HG03378 (cell line): ENCODE data around the gene CRACR2A.
A peak's percentile ranks its signal among the peaks of the same experiment; 100 is the strongest.

Experiments
- ATAC-seq: cut with Tn5 transposase; IDR thresholded peaks from one replicate; pipeline ENCODE4 v1.9.1; 2021; ENCODE audit warnings: mild to moderate bottlenecking, moderate library complexity; ENCODE audit not compliant: unreplicated experiment

The CRACR2A gene

GRCh38 chr12:3752741-3753486 lies at the start of gene CRACR2A:
Gene CRACR2A, minus strand, starts transcription at chr12:3753109. Its CDS starts 56,110 bp downstream, at chr12:3696999.
- peak; percentile 40 for ATAC-seq

- ATAC-seq, result no peak
Measured at GRCh38 chr12:3797531-3798048, 44.7 kb upstream of the CRACR2A start.

GRCh38 chr12:3795492-3796133 lies 42.7 kb upstream of the CRACR2A start:
- no peak for ATAC-seq

- no peak for ATAC-seq
Measured at GRCh38 chr12:3795066-3795465, 42.2 kb upstream of the CRACR2A start.

GRCh38 chr12:3792623-3793288 lies 39.8 kb upstream of the CRACR2A start:
- no peak for ATAC-seq

- ATAC-seq, result no peak
Measured at GRCh38 chr12:3791256-3791874, 38.5 kb upstream of the CRACR2A start.

GRCh38 chr12:3790642-3791041 lies 37.7 kb upstream of the CRACR2A start:
- no peak for ATAC-seq

GRCh38 chr12:3789838-3790237 lies 36.9 kb upstream of the CRACR2A start:
- ATAC-seq, result no peak

- no peak for ATAC-seq
Measured at GRCh38 chr12:3777206-3777809, 24.4 kb upstream of the CRACR2A start.

GRCh38 chr12:3775385-3776035 lies 22.6 kb upstream of the CRACR2A start:
- ATAC-seq, result no peak

GRCh38 chr12:3772380-3772779 lies 19.5 kb upstream of the CRACR2A start:
- no peak for ATAC-seq

GRCh38 chr12:3771853-3772252 lies 18.9 kb upstream of the CRACR2A start:
- ATAC-seq, result no peak

GRCh38 chr12:3770891-3771290 lies 18.0 kb upstream of the CRACR2A start:
- ATAC-seq, result no peak

- no peak for ATAC-seq
Measured at GRCh38 chr12:3768911-3769447, 16.1 kb upstream of the CRACR2A start.

- ATAC-seq, result no peak
Measured at GRCh38 chr12:3761116-3761735, 8.3 kb upstream of the CRACR2A start.

- ATAC-seq, result no peak
Measured at GRCh38 chr12:3759878-3760277, 7.0 kb upstream of the CRACR2A start.

- no peak for ATAC-seq
Measured at GRCh38 chr12:3757261-3757660, 4.4 kb upstream of the CRACR2A start.

GRCh38 chr12:3755898-3756297 lies 3.0 kb upstream of the CRACR2A start:
- ATAC-seq, result no peak

- ATAC-seq, result no peak
Measured at GRCh38 chr12:3753544-3754284, 805 bp upstream of the CRACR2A start.
